HG02884 (cell line): ENCODE data around the gene TMTC1.

Experiments
- ATAC-seq: cut with Tn5 transposase; IDR thresholded peaks from one replicate; pipeline ENCODE4 v1.9.1; 2021; ENCODE audit warnings: mild to moderate bottlenecking, moderate library complexity; ENCODE audit not compliant: unreplicated experiment

Gene TMTC1

GRCh38 chr12:29492891-29493290, 290.9 kb downstream of the TMTC1 start:
- no peak for ATAC-seq

- no peak for ATAC-seq
These were observed 296.8 kb downstream of the TMTC1 start for GRCh38 chr12:29486972-29487371.

GRCh38 chr12:29463198-29463597, 320.5 kb downstream of the TMTC1 start:
- ATAC-seq = no peak

GRCh38 chr12:29460082-29460481, 323.7 kb downstream of the TMTC1 start:
- no peak for ATAC-seq

GRCh38 chr12:29455087-29455486, 328.7 kb downstream of the TMTC1 start:
- ATAC-seq = no peak

GRCh38 chr12:29451888-29452287, 331.9 kb downstream of the TMTC1 start:
- no peak for ATAC-seq
